ENCODE data around the gene TXNDC11. TPM values are rescaled to one million over a fixed set of nuclear protein-coding genes. Genes with fewer than 3 reads are reported as not detected.

Gene TXNDC11
- total RNA-seq, 5 donors from 2014 or later (not counting 1 experiment from before 2014, with no cell fraction given), result 44.0 to 76.3 (median 54.0) TPM

GRCh38 chr16:11692651-11693050 is 50.0 kb downstream of the TXNDC11 start:
- Histone ChIP-seq H3K36me3 (ENCODE audit: control insufficient read depth in 2 of 2, extremely low read depth in 1 of 2, insufficient read depth in 1 of 2, low read length in 1 of 2) (peaks cover 18 to 64% of the 10 kb centered on the region in 2 donors), H3K27me3 (replicated peaks in 1 of 2; ENCODE audit: control insufficient read depth in 2 of 2, extremely low read depth in 1 of 2, insufficient read depth in 2 of 2, low read length in 1 of 2) (no peaks in the 10 kb centered on the region), H3K4me1 (ENCODE audit: control insufficient read depth in 1 of 2, extremely low read depth in 1 of 2, insufficient read depth in 2 of 2, low read length in 2 of 2) (peaks cover 7 to 14% of the 10 kb centered on the region in 2 experiments), H3K27ac (ENCODE audit: low read length) (no peak overlapping the region), H3K9me3 (no peaks in the 10 kb centered on the region), H3K4me3 (ENCODE audit: control insufficient read depth in 1 of 2, extremely low read depth in 1 of 2, low read length in 1 of 2) (no peak overlapping the region)
- Mint-ChIP-seq H3K4me1 (peaks cover 28 to 48% (median 29%) of the 10 kb centered on the region in 3 donors), H3K27me3 (no peaks in the 10 kb centered on the region), H3K4me3 (no peak overlapping the region), H3K27ac (peak overlapping the region in 1 of 2 donors; percentile 31), H3K36me3 (peaks cover 60% of the 10 kb centered on the region), H3K9me3 (no peaks in the 10 kb centered on the region)
- no peak for ATAC-seq (replicated peaks in 1 of 4)
- CTCF ChIA-PET, result no interaction called here
- POLR2A ChIA-PET, result interaction anchor here in 1 of 2 donors (0.6 kb wide), 1 partner anchor 314 kb away, joined by 3 read pairs; no protein-coding TSS in a partner anchor
- no peak for DNase-seq
- WGBS (ENCODE audit: insufficient coverage), result 90% methylated on average over 4 of the region's 6 CpGs

GRCh38 chr16:11692171-11692570 is 50.5 kb downstream of the TXNDC11 start:
- CTCF ChIA-PET, result no interaction called here
- no peaks in the 10 kb centered on the region for H3K27me3 ChIP-seq (replicated peaks in 1 of 2; ENCODE audit: control insufficient read depth in 2 of 2, extremely low read depth in 1 of 2, insufficient read depth in 2 of 2, low read length in 1 of 2)
- H3K9me3 Mint-ChIP-seq, result no peaks in the 10 kb centered on the region
- peaks cover 63% of the 10 kb centered on the region for H3K36me3 Mint-ChIP-seq
- no peak overlapping the region for H3K27ac ChIP-seq (ENCODE audit: low read length)
- H3K4me3 Mint-ChIP-seq, result no peak overlapping the region
- DNase-seq (no peak), ATAC-seq (replicated peaks in 1 of 4) (no peak)
- no peak overlapping the region for H3K27ac Mint-ChIP-seq
- no peaks in the 10 kb centered on the region for H3K27me3 Mint-ChIP-seq
- H3K9me3 ChIP-seq, result no peaks in the 10 kb centered on the region
- H3K4me1 Mint-ChIP-seq, result peaks cover 28 to 49% (median 31%) of the 10 kb centered on the region in 3 donors
- peaks cover 7 to 9% of the 10 kb centered on the region in 2 experiments for H3K4me1 ChIP-seq (ENCODE audit: control insufficient read depth in 1 of 2, extremely low read depth in 1 of 2, insufficient read depth in 2 of 2, low read length in 2 of 2)
- H3K4me3 ChIP-seq (ENCODE audit: control insufficient read depth in 1 of 2, extremely low read depth in 1 of 2, low read length in 1 of 2), result no peak overlapping the region
- POLR2A ChIA-PET, result no interaction called here
- H3K36me3 ChIP-seq (ENCODE audit: control insufficient read depth in 2 of 2, extremely low read depth in 1 of 2, insufficient read depth in 1 of 2, low read length in 1 of 2), result peaks cover 13 to 64% of the 10 kb centered on the region in 2 donors
- WGBS (ENCODE audit: insufficient coverage), result 97% methylated on average over 6 of the region's 8 CpGs

GRCh38 chr16:11691771-11692170 is 50.9 kb downstream of the TXNDC11 start:
- Mint-ChIP-seq H3K27me3 (no peaks in the 10 kb centered on the region), H3K4me1 (peaks cover 26 to 46% (median 31%) of the 10 kb centered on the region in 3 donors), H3K36me3 (peaks cover 62% of the 10 kb centered on the region), H3K9me3 (no peaks in the 10 kb centered on the region), H3K27ac (no peak overlapping the region), H3K4me3 (no peak overlapping the region)
- Histone ChIP-seq H3K4me1 (ENCODE audit: control insufficient read depth in 1 of 2, extremely low read depth in 1 of 2, insufficient read depth in 2 of 2, low read length in 2 of 2) (peaks cover 6 to 7% of the 10 kb centered on the region in 2 experiments), H3K27me3 (replicated peaks in 1 of 2; ENCODE audit: control insufficient read depth in 2 of 2, extremely low read depth in 1 of 2, insufficient read depth in 2 of 2, low read length in 1 of 2) (no peaks in the 10 kb centered on the region), H3K9me3 (no peaks in the 10 kb centered on the region), H3K27ac (ENCODE audit: low read length) (no peak overlapping the region), H3K36me3 (ENCODE audit: control insufficient read depth in 2 of 2, extremely low read depth in 1 of 2, insufficient read depth in 1 of 2, low read length in 1 of 2) (peaks cover 13 to 64% of the 10 kb centered on the region in 2 donors), H3K4me3 (ENCODE audit: control insufficient read depth in 1 of 2, extremely low read depth in 1 of 2, low read length in 1 of 2) (no peak overlapping the region)
- CTCF ChIA-PET, result interaction anchor here (0.6 to 1.4 kb wide), 3 partner anchors 13 to 138 kb away, joined by 3 to 9 read pairs (median 3); no protein-coding TSS in a partner anchor
- WGBS (ENCODE audit: insufficient coverage), result 100% methylated on average over 10 of the region's 15 CpGs
- ATAC-seq (replicated peaks in 1 of 4) (no peak), DNase-seq (no peak)
- POLR2A ChIA-PET, result interaction anchor here in 1 of 2 donors (0.7 kb wide), 1 partner anchor 12 kb away, joined by 3 read pairs; no protein-coding TSS in a partner anchor

GRCh38 chr16:11691235-11691634 is 51.4 kb downstream of the TXNDC11 start:
- H3K27ac Mint-ChIP-seq, result no peak overlapping the region
- H3K36me3 ChIP-seq (ENCODE audit: control insufficient read depth in 2 of 2, extremely low read depth in 1 of 2, insufficient read depth in 1 of 2, low read length in 1 of 2), result peaks cover 13 to 64% of the 10 kb centered on the region in 2 donors
- H3K4me1 Mint-ChIP-seq, result peaks cover 26 to 40% (median 26%) of the 10 kb centered on the region in 3 donors
- ATAC-seq (replicated peaks in 1 of 4) (no peak), DNase-seq (no peak)
- H3K27ac ChIP-seq (ENCODE audit: low read length), result no peak overlapping the region
- no peaks in the 10 kb centered on the region for H3K27me3 ChIP-seq (replicated peaks in 1 of 2; ENCODE audit: control insufficient read depth in 2 of 2, extremely low read depth in 1 of 2, insufficient read depth in 2 of 2, low read length in 1 of 2)
- H3K4me1 ChIP-seq (ENCODE audit: control insufficient read depth in 1 of 2, extremely low read depth in 1 of 2, insufficient read depth in 2 of 2, low read length in 2 of 2), result peaks cover 3 to 7% of the 10 kb centered on the region in 2 experiments
- CTCF ChIA-PET, result interaction anchor here (0.5 to 1.9 kb wide), 5 partner anchors 12 to 159 kb away, joined by 3 to 9 read pairs (median 5); no protein-coding TSS in a partner anchor
- H3K27me3 Mint-ChIP-seq, result no peaks in the 10 kb centered on the region
- H3K9me3 ChIP-seq, result no peaks in the 10 kb centered on the region
- H3K4me3 ChIP-seq (ENCODE audit: control insufficient read depth in 1 of 2, extremely low read depth in 1 of 2, low read length in 1 of 2), result no peak overlapping the region
- H3K4me3 Mint-ChIP-seq, result no peak overlapping the region
- peaks cover 62% of the 10 kb centered on the region for H3K36me3 Mint-ChIP-seq
- WGBS (ENCODE audit: insufficient coverage), result 100% methylated on average over 1 of the region's 5 CpGs
- POLR2A ChIA-PET, result interaction anchor here (0.6 to 0.7 kb wide), 2 partner anchors 12 to 68 kb away, joined by 3 read pairs; no protein-coding TSS in a partner anchor
- no peaks in the 10 kb centered on the region for H3K9me3 Mint-ChIP-seq

GRCh38 chr16:11689031-11689840 is 53.4 kb downstream of the TXNDC11 start:
- peaks cover 10 to 61% of the 10 kb centered on the region in 2 donors for H3K36me3 ChIP-seq (ENCODE audit: control insufficient read depth in 2 of 2, extremely low read depth in 1 of 2, insufficient read depth in 1 of 2, low read length in 1 of 2)

GRCh38 chr16:11688520-11688886 is 54.2 kb downstream of the TXNDC11 start:
- ATAC-seq (replicated peaks in 1 of 4), result no peak
- POLR2A ChIA-PET, result interaction anchor here (0.5 to 0.8 kb wide), 7 partner anchors 19 to 393 kb away, joined by 3 to 6 read pairs (median 3); no protein-coding TSS in a partner anchor
- Histone ChIP-seq H3K9me3 (no peaks in the 10 kb centered on the region), H3K27me3 (replicated peaks in 1 of 2; ENCODE audit: control insufficient read depth in 2 of 2, extremely low read depth in 1 of 2, insufficient read depth in 2 of 2, low read length in 1 of 2) (no peaks in the 10 kb centered on the region), H3K4me1 (ENCODE audit: control insufficient read depth in 1 of 2, extremely low read depth in 1 of 2, insufficient read depth in 2 of 2, low read length in 2 of 2) (peaks cover 3 to 7% of the 10 kb centered on the region in 2 experiments), H3K36me3 (ENCODE audit: control insufficient read depth in 2 of 2, extremely low read depth in 1 of 2, insufficient read depth in 1 of 2, low read length in 1 of 2) (peaks cover 15 to 67% of the 10 kb centered on the region in 2 donors), H3K4me3 (ENCODE audit: control insufficient read depth in 1 of 2, extremely low read depth in 1 of 2, low read length in 1 of 2) (no peak overlapping the region), H3K27ac (ENCODE audit: low read length) (no peak overlapping the region)
- H3K27ac Mint-ChIP-seq, result peak overlapping the region; percentile 28 to 43
- DNase-seq, result no peak
- H3K27me3 Mint-ChIP-seq, result no peaks in the 10 kb centered on the region
- no peaks in the 10 kb centered on the region for H3K9me3 Mint-ChIP-seq
- H3K4me1 Mint-ChIP-seq, result peaks cover 21 to 36% (median 23%) of the 10 kb centered on the region in 3 donors
- no peak overlapping the region for H3K4me3 Mint-ChIP-seq
- CTCF ChIA-PET, result interaction anchor here (0.5 to 0.7 kb wide), 5 partner anchors 10 to 291 kb away, joined by 3 to 4 read pairs (median 3); no protein-coding TSS in a partner anchor
- H3K36me3 Mint-ChIP-seq, result peaks cover 63% of the 10 kb centered on the region
- WGBS (ENCODE audit: insufficient coverage), result no CpG with 5 or more reads among the region's 1 CpG

More at GRCh38 chr16:11689031-11689840, 53.4 kb downstream of the TXNDC11 start:
- Histone ChIP-seq H3K9me3 (no peaks in the 10 kb centered on the region), H3K27ac (ENCODE audit: low read length) (no peak overlapping the region), H3K4me1 (ENCODE audit: control insufficient read depth in 1 of 2, extremely low read depth in 1 of 2, insufficient read depth in 2 of 2, low read length in 2 of 2) (peaks cover 3 to 7% of the 10 kb centered on the region in 2 experiments), H3K27me3 (replicated peaks in 1 of 2; ENCODE audit: control insufficient read depth in 2 of 2, extremely low read depth in 1 of 2, insufficient read depth in 2 of 2, low read length in 1 of 2) (no peaks in the 10 kb centered on the region), H3K4me3 (ENCODE audit: control insufficient read depth in 1 of 2, extremely low read depth in 1 of 2, low read length in 1 of 2) (peak overlapping the region in 1 of 2 donors; percentile 21)
- ChIA-PET CTCF (interaction anchor here (0.5 to 1.9 kb wide), 8 partner anchors 11 to 291 kb away, joined by 3 to 7 read pairs (median 3); no protein-coding TSS in a partner anchor), POLR2A (interaction anchor here (0.6 to 0.8 kb wide), 6 partner anchors 18 to 215 kb away, joined by 3 to 6 read pairs (median 3); no protein-coding TSS in a partner anchor)
- Mint-ChIP-seq H3K9me3 (no peaks in the 10 kb centered on the region), H3K27me3 (no peaks in the 10 kb centered on the region), H3K4me1 (peaks cover 21 to 33% (median 23%) of the 10 kb centered on the region in 3 donors), H3K36me3 (peaks cover 58% of the 10 kb centered on the region), H3K4me3 (peak overlapping the region in 2 of 3 donors; percentile 24 to 27), H3K27ac (peak overlapping the region; percentile 82)
- 100% methylated on average over 1 of the region's 3 CpGs for WGBS (ENCODE audit: insufficient coverage)
- DNase-seq (no peak), ATAC-seq (replicated peaks in 1 of 4) (peak in 3 of 4 experiments; percentile 15 to 27 (median 24))

All from T-cell (primary cell).